Measurements from ENCODE around the gene TMEM116. TPM values are rescaled to one million over a fixed set of nuclear protein-coding genes. Genes with fewer than 3 reads are reported as not detected.

The TMEM116 gene
- total and polyA plus RNA-seq, 2 of the 4 experiments (the other 2 are of a cell fraction) = 5.5 to 8.4 TPM

DNA sequence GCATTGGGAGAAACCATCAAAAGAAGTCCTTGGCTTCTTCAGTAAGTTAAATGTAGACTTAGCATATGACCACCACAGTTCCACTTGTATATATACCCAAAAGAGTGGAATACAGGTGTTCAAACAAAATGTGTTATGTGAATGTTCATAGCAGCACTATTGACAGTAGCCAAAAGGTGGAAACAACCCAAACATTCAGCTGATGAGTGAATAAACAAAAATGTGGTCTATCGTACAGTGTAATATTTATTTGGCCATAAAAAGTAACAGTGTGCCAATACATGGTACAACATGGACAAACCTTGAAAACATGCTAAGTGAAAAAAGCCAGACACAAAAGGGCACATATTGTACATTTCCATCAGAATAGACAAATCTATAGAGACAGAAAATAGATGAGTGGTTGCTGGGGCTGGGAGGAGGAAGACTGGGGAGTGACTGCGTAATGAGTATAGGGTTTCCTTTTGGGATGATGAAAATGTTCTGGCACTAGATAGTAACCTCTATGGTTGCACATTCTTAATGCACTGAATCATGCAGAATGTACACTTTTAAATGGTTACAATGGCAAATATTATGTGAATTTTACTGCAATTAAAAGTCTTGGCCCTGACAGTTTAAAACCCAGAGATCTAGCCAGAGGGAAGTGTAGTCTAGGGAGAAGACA, 5.7 kb upstream of the TMEM116 start:
- peaks cover 26% of the 10 kb centered on the region for H3K36me3 ChIP-seq (ENCODE audit: control insufficient read depth, insufficient read depth, low read length)
- peak; percentile 83 for TF ChIP-seq CEBPB (IDR thresholded peaks at IDR 0.05; ENCODE audit: low read depth, low read length)
- no peak for TF ChIP-seq MAZ (IDR thresholded peaks at IDR 0.05; ENCODE audit: borderline replicate concordance, low read depth, low read length)
- no peak for TF ChIP-seq BHLHE40 (IDR thresholded peaks at IDR 0.05; ENCODE audit: low read depth, low read length)
- no peak for TF ChIP-seq MXI1 (IDR thresholded peaks at IDR 0.05; ENCODE audit: borderline replicate concordance, low read depth, low read length)
- TF ChIP-seq CTCF (conservative IDR thresholded peaks at IDR 0.05; ENCODE audit: low read depth, low read length) = no peak
- TF ChIP-seq RFX5 (IDR thresholded peaks at IDR 0.05; ENCODE audit: low read depth, low read length) = no peak
- TF ChIP-seq FOS (IDR thresholded peaks at IDR 0.05; ENCODE audit: low read depth, low read length) = peak; percentile 35; the same call in 1 of the 2 replicates
- TF ChIP-seq SMC3 (IDR thresholded peaks at IDR 0.05; ENCODE audit: low read depth, low read length) = no peak
- peak; percentile 52 for TF ChIP-seq MAFK (IDR thresholded peaks at IDR 0.05; ENCODE audit: low read depth, low read length)
- no peak for TF ChIP-seq CHD1 (IDR thresholded peaks at IDR 0.05; ENCODE audit: low read depth, low read length)
- H3K27ac ChIP-seq (ENCODE audit: insufficient read depth, low read length) = peak overlapping the region; percentile 82
- peaks cover 38 to 76% of the 10 kb centered on the region in 2 experiments for H3K79me1 ChIP-seq (ENCODE audit: low read depth in 1 of 2, low read length in 2 of 2)
- H3K18ac ChIP-seq (ENCODE audit: low read depth, low read length) = peak overlapping the region; percentile 44; the same call in 1 of the 2 replicates
- no peak overlapping the region for H2AFZ ChIP-seq (replicated peaks; ENCODE audit: low read length, poor library complexity)
- peak overlapping the region; percentile 50; the same call in 1 of the 2 replicates for H4K91ac ChIP-seq (ENCODE audit: insufficient read depth, low read depth, low read length)
- no peak overlapping the region for H3K4me3 ChIP-seq (ENCODE audit: insufficient read depth, low read depth, low read length)
- no peaks in the 10 kb centered on the region for H3K27me3 ChIP-seq (ENCODE audit: control insufficient read depth, insufficient read depth, low read length)
- ChIA-PET CTCF (no interaction called here), POLR2A (ENCODE audit: unreplicated experiment) (no interaction called here)
- no TSS peak for BruUV-seq (replicated peaks)
- H4K5ac ChIP-seq (ENCODE audit: low read depth, low read length) = peak overlapping the region; percentile 31
- dilution Hi-C loops (cut with HindIII; ENCODE audit: low sequenced_read_pairs, unreplicated experiment) = no loop called here
- H2AK9ac ChIP-seq (replicated peaks; ENCODE audit: low read depth, low read length, poor library complexity) = no peak overlapping the region
- 0 out of 2 replicates have a peak overlapping the region, but pooled peaks have one; percentile 5 for H3K9ac ChIP-seq (ENCODE audit: low read depth, low read length)
- H2AK5ac ChIP-seq (ENCODE audit: low read depth, low read length) = no peak overlapping the region; the same call in 1 of the 2 replicates
- peak overlapping the region; percentile 73 for H2BK5ac ChIP-seq (ENCODE audit: low read depth, low read length, poor library complexity, severe bottlenecking)
- in situ Hi-C loops (cut with MboI; ENCODE audit: low sequenced_read_pairs) = no loop called here
- H3K56ac ChIP-seq (ENCODE audit: extremely low read depth, insufficient read depth, low read length) = no peak overlapping the region
- H2BK20ac ChIP-seq (ENCODE audit: low read depth, low read length) = no peak overlapping the region; the same call in 1 of the 2 replicates
- H3K9me1 ChIP-seq (ENCODE audit: insufficient read depth, low read length) = peaks cover 31% of the 10 kb centered on the region
- H3K4ac ChIP-seq (ENCODE audit: low read depth, low read length) = peak overlapping the region; percentile 68
- no CpG with 5 or more reads among the region's 2 CpGs for WGBS, 2 experiments (ENCODE audit: extremely low coverage in 2 of 2, insufficient read length in 1 of 2)
- peak overlapping the region; percentile 87 for H3K4me2 ChIP-seq (ENCODE audit: low read depth, low read length)
- ATAC-seq (ENCODE audit: low read depth) = peak; percentile 85
- no peak overlapping the region; the same call in 1 of the 2 replicates for H2BK120ac ChIP-seq (ENCODE audit: low read depth, low read length)
- H3K4me1 ChIP-seq (ENCODE audit: control insufficient read depth, insufficient read depth, low read length) = peaks cover 9% of the 10 kb centered on the region
- 0 out of 3 replicates have a peak overlapping the region, but pooled peaks have one; percentile 17 for H2BK15ac ChIP-seq (ENCODE audit: low read depth, low read length)
- peak; percentile 92 for DNase-seq
- peaks cover 44% of the 10 kb centered on the region; the same call in 1 of the 2 replicates for H4K20me1 ChIP-seq (ENCODE audit: insufficient read depth, low read length)
- no peak overlapping the region for H3K14ac ChIP-seq (replicated peaks; ENCODE audit: low read depth, low read length)
- H3K9me3 ChIP-seq (ENCODE audit: control insufficient read depth, insufficient read depth, low read length) = no peaks in the 10 kb centered on the region
- peak overlapping the region; percentile 36; the same call in 1 of the 2 replicates for H3K23ac ChIP-seq (ENCODE audit: low read depth, low read length)
- intact Hi-C loops (cut with micrococcal nuclease) = no loop called here
- peak overlapping the region in 1 of 2 experiments; percentile 12; a peak in 1 of 4 replicates for H4K8ac ChIP-seq (ENCODE audit: low read depth in 2 of 2, low read length in 2 of 2)
